Activated T-helper 17 cell treated with anti-CD3 and anti-CD28 coated beads, Interleukin-2, amount 50 U/mL, for 72 hours (primary cell): ENCODE results near the gene LRRC70. TPM values are rescaled to one million over a fixed set of nuclear protein-coding genes. Genes with fewer than 3 reads are reported as not detected.

Source experiments
- ATAC-seq: fragments of 150-1000 bp; cut with Tn5 transposase; replicated peaks from 2 replicates; pipeline ENCODE4 v1.10.0; 2021; ENCODE audit warnings: mild to moderate bottlenecking, moderate library complexity
- H3K27ac Mint-ChIP-seq: one replicate; pipeline ENCODE4 v1.8.0; 2022; ENCODE audit warnings: mixed read lengths
- H3K27me3 Mint-ChIP-seq: one replicate; pipeline ENCODE4 v1.8.0; 2022; ENCODE audit warnings: mixed read lengths
- H3K36me3 Mint-ChIP-seq: one replicate; pipeline ENCODE4 v1.8.0; 2022; ENCODE audit warnings: low read depth, mild to moderate bottlenecking, mixed read lengths
- H3K4me1 Mint-ChIP-seq: one replicate; pipeline ENCODE4 v1.8.0; 2022; ENCODE audit warnings: mixed read lengths
- H3K4me3 Mint-ChIP-seq: one replicate; pipeline ENCODE4 v1.8.0; 2022; ENCODE audit warnings: mild to moderate bottlenecking, mixed read lengths
- H3K9me3 Mint-ChIP-seq: one replicate; pipeline ENCODE4 v1.8.0; 2022; ENCODE audit warnings: mixed read lengths
- total RNA-seq, 2 donors: library from RNA; stranded (reverse); gene quantifications; one replicate each; pipeline ENCODE4 v1.2.3, GENCODE V29; 2022

Gene LRRC70
- 1 to 10 TPM; 1.1 to 2.5 TPM for total RNA-seq

- Mint-ChIP-seq H3K27ac (peak within 1 kb of the TSS; percentile 89), H3K9me3 (no peaks in the 10 kb centered on the region), H3K4me1 (peaks cover 35% of the 10 kb centered on the region), H3K36me3 (no peaks in the 10 kb centered on the region), H3K27me3 (no peaks in the 10 kb centered on the region), H3K4me3 (peak within 1 kb of the TSS; percentile 62)
- ATAC-seq: peak; percentile 88
Observed at GRCh38 chr5:62578540-62578939, at the start of gene LRRC70. TSS of gene LRRC70 (plus strand) at chr5:62578819. CDS start at chr5:62579439, 620 bp downstream.

- Mint-ChIP-seq H3K4me3 (no peak overlapping the region), H3K27me3 (no peaks in the 10 kb centered on the region), H3K27ac (no peak overlapping the region), H3K36me3 (peaks cover 38% of the 10 kb centered on the region), H3K9me3 (no peaks in the 10 kb centered on the region), H3K4me1 (peaks cover 4% of the 10 kb centered on the region)
- ATAC-seq: no peak
Observed at GRCh38 chr5:62533597-62533996, 45.0 kb upstream of the LRRC70 start.

GRCh38 chr5:62534461-62535236 is 44.0 kb upstream of the LRRC70 start:
- Mint-ChIP-seq H3K27ac (no peak overlapping the region), H3K4me3 (no peak overlapping the region), H3K27me3 (no peaks in the 10 kb centered on the region), H3K36me3 (peaks cover 45% of the 10 kb centered on the region), H3K4me1 (peaks cover 8% of the 10 kb centered on the region), H3K9me3 (no peaks in the 10 kb centered on the region)
- no peak for ATAC-seq

- no peak for ATAC-seq
- peaks cover 38% of the 10 kb centered on the region for H3K36me3 Mint-ChIP-seq
- no peaks in the 10 kb centered on the region for H3K27me3 Mint-ChIP-seq
- no peak overlapping the region for H3K27ac Mint-ChIP-seq
- no peaks in the 10 kb centered on the region for H3K9me3 Mint-ChIP-seq
- H3K4me3 Mint-ChIP-seq: no peak overlapping the region
- peaks cover 8% of the 10 kb centered on the region for H3K4me1 Mint-ChIP-seq
Observed at GRCh38 chr5:62536232-62536631, 42.4 kb upstream of the LRRC70 start.

- peaks cover 32% of the 10 kb centered on the region for H3K36me3 Mint-ChIP-seq
- H3K9me3 Mint-ChIP-seq: no peaks in the 10 kb centered on the region
- H3K4me1 Mint-ChIP-seq: peaks cover 8% of the 10 kb centered on the region
- no peaks in the 10 kb centered on the region for H3K27me3 Mint-ChIP-seq
- H3K4me3 Mint-ChIP-seq: no peak overlapping the region
- ATAC-seq: no peak
- no peak overlapping the region for H3K27ac Mint-ChIP-seq
Observed at GRCh38 chr5:62536783-62537182, 41.8 kb upstream of the LRRC70 start.

- H3K9me3 Mint-ChIP-seq: no peaks in the 10 kb centered on the region
- no peaks in the 10 kb centered on the region for H3K27me3 Mint-ChIP-seq
- peaks cover 29% of the 10 kb centered on the region for H3K36me3 Mint-ChIP-seq
- peak overlapping the region; percentile 81 for H3K27ac Mint-ChIP-seq
- ATAC-seq: peak; percentile 98
- H3K4me3 Mint-ChIP-seq: peak overlapping the region; percentile 34
- H3K4me1 Mint-ChIP-seq: peaks cover 8% of the 10 kb centered on the region
Observed at GRCh38 chr5:62538017-62538942, 40.3 kb upstream of the LRRC70 start.

GRCh38 chr5:62542720-62543119 is 35.9 kb upstream of the LRRC70 start:
- no peak for ATAC-seq

GRCh38 chr5:62547945-62548630 is 30.5 kb upstream of the LRRC70 start:
- ATAC-seq: no peak
- no peak overlapping the region for H3K4me3 Mint-ChIP-seq
- H3K27ac Mint-ChIP-seq: no peak overlapping the region

More at GRCh38 chr5:62542720-62543119, 35.9 kb upstream of the LRRC70 start:
- Mint-ChIP-seq H3K4me1 (peaks cover 8% of the 10 kb centered on the region), H3K27me3 (no peaks in the 10 kb centered on the region), H3K27ac (no peak overlapping the region), H3K9me3 (no peaks in the 10 kb centered on the region), H3K4me3 (no peak overlapping the region), H3K36me3 (peaks cover 46% of the 10 kb centered on the region)

GRCh38 chr5:62550103-62550502 is 28.5 kb upstream of the LRRC70 start:
- no peak for ATAC-seq
- H3K36me3 Mint-ChIP-seq: peaks cover 46% of the 10 kb centered on the region
- H3K27ac Mint-ChIP-seq: no peak overlapping the region
- H3K4me1 Mint-ChIP-seq: no peaks in the 10 kb centered on the region
- no peak overlapping the region for H3K4me3 Mint-ChIP-seq
- H3K27me3 Mint-ChIP-seq: no peaks in the 10 kb centered on the region
- H3K9me3 Mint-ChIP-seq: no peaks in the 10 kb centered on the region

More at GRCh38 chr5:62547945-62548630, 30.5 kb upstream of the LRRC70 start:
- Mint-ChIP-seq H3K4me1 (no peaks in the 10 kb centered on the region), H3K36me3 (peaks cover 45% of the 10 kb centered on the region), H3K27me3 (no peaks in the 10 kb centered on the region), H3K9me3 (no peaks in the 10 kb centered on the region)

- Mint-ChIP-seq H3K9me3 (no peaks in the 10 kb centered on the region), H3K27ac (no peak overlapping the region), H3K27me3 (no peaks in the 10 kb centered on the region), H3K36me3 (peaks cover 70% of the 10 kb centered on the region), H3K4me1 (no peaks in the 10 kb centered on the region), H3K4me3 (no peak overlapping the region)
- no peak for ATAC-seq
Observed at GRCh38 chr5:62555930-62556329, 22.7 kb upstream of the LRRC70 start.

- Mint-ChIP-seq H3K27me3 (no peaks in the 10 kb centered on the region), H3K27ac (no peak overlapping the region), H3K9me3 (no peaks in the 10 kb centered on the region), H3K4me1 (no peaks in the 10 kb centered on the region), H3K36me3 (peaks cover 69% of the 10 kb centered on the region), H3K4me3 (no peak overlapping the region)
- no peak for ATAC-seq
Observed at GRCh38 chr5:62558941-62559340, 19.7 kb upstream of the LRRC70 start.

GRCh38 chr5:62560786-62561185 is 17.8 kb upstream of the LRRC70 start:
- H3K4me3 Mint-ChIP-seq: no peak overlapping the region
- ATAC-seq: no peak
- no peaks in the 10 kb centered on the region for H3K27me3 Mint-ChIP-seq
- no peaks in the 10 kb centered on the region for H3K4me1 Mint-ChIP-seq
- no peak overlapping the region for H3K27ac Mint-ChIP-seq
- H3K36me3 Mint-ChIP-seq: peaks cover 76% of the 10 kb centered on the region
- H3K9me3 Mint-ChIP-seq: peaks cover 3% of the 10 kb centered on the region

GRCh38 chr5:62561896-62562295 is 16.7 kb upstream of the LRRC70 start:
- Mint-ChIP-seq H3K4me3 (no peak overlapping the region), H3K27ac (no peak overlapping the region), H3K36me3 (peaks cover 81% of the 10 kb centered on the region), H3K4me1 (no peaks in the 10 kb centered on the region), H3K27me3 (no peaks in the 10 kb centered on the region), H3K9me3 (peaks cover 5% of the 10 kb centered on the region)
- ATAC-seq: no peak

GRCh38 chr5:62562867-62563266 is 15.8 kb upstream of the LRRC70 start:
- no peaks in the 10 kb centered on the region for H3K4me1 Mint-ChIP-seq
- no peak overlapping the region for H3K4me3 Mint-ChIP-seq
- H3K9me3 Mint-ChIP-seq: peaks cover 8% of the 10 kb centered on the region
- no peak for ATAC-seq
- no peaks in the 10 kb centered on the region for H3K27me3 Mint-ChIP-seq
- peaks cover 82% of the 10 kb centered on the region for H3K36me3 Mint-ChIP-seq
- H3K27ac Mint-ChIP-seq: no peak overlapping the region
